ENCODE measurements around the gene TRAPPC2.
"Not testable (repeated sequence)": the region's sequence is repeated elsewhere in the genome, so short reads cannot be mapped to it uniquely, and the experiment has no call there.

The TRAPPC2 gene

DNA sequence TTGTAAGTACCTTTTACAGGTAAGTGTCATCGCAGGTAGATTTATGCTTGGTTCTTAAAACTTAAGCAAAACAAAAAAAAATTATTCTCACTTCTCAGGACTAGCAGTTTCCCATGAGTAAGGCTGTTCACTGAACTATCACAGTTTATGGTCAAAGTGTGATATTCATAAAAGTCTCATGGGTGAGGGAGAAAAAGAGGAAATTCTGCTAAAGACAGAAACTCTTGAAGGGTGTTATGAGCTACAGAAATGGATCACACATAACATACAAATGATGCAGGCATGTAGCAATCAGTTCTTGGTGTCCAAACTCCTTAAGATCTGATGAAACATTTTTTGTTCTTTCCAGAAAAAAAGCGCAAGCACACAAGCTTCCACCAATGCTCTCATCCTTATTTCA, 37.0 kb downstream of the TRAPPC2 start:
- no peak for DNase-seq

DNA sequence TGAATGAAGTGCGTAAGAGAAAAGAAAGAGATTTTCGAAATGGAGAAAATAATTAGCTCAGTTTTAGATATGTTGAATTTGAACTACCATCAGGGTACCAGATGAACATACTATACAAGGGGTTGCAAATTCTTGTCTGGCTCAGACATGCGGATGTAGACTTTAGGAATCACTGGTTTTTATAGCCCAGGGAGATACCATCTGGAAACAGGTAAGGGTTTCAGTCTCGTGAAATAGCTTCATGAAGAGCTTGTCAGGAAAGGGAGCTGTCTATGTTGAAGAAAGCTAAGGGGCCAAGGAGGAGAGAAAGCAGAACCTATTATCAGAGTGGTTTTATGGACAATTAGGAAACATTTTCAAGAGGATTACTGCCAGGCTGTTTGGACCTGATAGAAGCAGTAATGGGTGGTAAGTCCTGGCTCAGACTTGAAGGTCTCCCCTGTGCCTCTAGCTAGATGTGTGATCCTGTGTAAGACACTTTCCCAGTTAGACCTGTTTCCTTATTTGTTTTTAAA, 38.8 kb downstream of the TRAPPC2 start:
- no peak for DNase-seq

DNA sequence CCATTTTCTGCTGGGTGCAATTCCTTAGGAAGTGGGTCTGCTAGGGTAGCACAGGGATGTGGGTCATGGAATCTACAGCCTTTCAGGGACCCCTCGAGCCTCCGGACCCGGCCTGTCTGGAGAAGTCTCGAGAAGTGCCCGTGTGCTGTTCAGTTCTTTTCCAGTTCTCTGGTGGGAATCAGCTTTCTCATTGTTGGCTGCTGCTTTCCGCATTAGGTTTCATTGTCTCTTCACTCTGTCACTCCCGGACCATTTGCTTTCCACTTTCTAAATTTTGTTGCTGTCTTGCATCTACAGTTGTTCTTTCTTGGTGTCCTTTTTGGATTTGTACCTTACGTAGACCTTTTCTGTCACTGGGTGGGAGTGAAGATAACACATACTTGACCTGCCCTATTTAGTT, 39.4 kb downstream of the TRAPPC2 start:
- DNase-seq, result no peak

DNA sequence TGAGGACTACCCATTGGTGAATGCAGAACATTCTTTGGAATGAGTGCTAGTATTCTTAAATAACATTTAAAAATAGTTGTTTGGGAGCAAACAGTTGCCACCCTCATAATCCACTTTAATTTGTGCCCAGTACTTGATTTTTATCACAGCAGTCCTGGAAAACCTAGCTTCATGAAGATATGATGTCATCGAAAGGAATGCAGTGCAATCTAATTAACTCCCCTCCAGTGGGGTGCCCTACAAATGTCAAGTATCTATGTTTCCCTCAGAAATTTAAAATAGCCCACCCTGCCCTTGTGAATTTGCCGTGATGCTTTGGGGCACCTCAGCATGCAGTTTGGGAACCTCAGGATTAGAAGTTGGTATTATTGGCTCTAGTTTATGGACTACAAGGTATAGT, 40.1 kb downstream of the TRAPPC2 start:
- no peak for DNase-seq

DNA sequence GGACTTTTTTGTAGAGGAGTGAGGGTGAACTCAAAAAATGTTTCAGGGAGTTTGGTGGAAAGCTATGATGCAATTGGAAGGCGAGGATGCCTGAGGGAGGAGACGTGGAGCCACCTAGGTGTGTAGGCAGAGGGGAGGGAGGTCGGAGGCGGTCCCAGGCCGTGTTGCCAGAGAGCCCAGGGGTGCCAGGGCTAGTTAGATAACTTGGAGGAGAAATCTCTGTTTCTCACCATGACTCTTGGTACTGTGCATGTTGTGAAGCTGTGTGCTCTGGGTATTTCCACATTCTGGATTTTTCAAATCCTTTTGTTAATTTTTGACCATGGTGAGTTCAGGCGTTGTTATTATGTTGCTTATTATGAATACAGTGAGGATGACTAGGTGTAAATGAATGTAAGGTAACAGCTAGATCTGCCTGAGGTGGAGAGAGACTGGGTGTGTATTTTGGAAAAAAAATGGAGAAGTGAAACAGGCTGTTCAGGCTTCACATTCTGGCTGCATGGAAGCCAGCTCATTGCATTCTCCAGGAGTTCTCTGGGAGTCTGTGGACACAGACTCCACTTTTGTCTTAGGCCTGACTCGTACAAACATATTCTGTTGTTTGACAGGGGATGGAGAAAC, 41.0 kb downstream of the TRAPPC2 start:
- DNase-seq, result no peak

DNA sequence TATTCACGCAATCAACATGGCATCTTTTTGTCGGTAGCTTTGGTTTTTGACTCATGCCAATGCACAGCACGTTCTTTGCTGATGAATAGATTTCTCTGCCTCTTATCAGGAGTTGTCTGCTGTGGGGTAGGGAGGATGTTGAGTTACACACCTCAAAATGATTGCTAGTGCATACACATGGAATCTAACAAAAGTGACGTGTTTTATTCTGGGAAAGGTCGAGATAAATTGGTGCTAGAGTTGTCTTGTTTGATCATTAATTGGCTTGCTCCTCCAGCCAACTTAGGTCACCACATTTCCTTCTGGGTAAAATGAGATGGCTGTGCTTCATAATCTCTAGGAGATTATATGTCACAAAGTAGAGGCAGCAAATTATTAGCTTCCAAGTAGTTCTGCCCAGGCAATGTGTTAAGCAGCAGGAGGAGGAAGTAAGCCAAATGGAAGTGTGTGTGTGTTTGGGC, 41.6 kb downstream of the TRAPPC2 start:
- DNase-seq, result no peak

DNA sequence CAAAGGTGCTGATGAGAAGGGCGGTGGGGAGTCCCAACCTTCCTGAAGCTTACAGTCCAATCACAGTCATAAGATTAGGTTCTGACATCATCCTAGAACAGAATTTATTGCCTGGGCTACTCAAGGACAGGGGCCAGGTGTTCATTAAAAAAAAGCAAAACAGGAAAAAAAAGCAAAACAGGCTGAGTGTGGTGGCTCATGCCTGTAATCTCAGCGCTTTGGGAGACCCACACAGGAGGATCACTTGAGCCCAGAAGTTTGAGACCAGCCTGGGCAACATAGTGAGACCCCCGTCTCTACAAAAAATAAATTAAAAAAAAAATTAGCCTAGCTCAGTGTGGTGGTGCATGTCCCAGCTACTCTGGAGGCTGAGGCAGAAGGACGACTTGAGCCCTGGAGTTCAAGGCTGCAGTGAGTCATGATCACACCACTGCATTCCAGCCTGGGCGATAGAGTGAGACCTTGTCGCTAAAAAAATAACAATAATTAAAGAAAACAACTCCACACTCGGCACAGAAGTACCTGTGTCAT, 42.5 kb downstream of the TRAPPC2 start:
- no peak for DNase-seq

DNA sequence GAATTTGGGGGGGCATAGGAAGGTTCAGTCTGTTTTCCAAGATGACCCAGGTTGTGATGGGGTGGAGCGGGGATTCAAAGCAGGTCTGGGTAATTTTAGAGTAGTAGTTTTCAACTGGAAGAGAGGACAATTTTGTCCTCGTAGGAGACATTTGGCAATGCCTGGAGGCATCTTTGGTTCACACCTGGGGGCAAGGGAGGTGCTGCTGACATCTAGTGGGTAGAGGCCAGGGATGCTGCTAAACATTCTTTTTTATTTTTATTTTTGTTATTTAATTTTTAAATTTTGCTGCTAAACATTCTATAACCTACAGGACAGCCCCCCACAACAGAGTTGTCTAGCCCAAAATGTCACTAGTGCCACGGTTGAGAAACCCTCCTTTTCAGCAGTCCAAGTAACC, 43.6 kb downstream of the TRAPPC2 start:
- no peak for DNase-seq

DNA sequence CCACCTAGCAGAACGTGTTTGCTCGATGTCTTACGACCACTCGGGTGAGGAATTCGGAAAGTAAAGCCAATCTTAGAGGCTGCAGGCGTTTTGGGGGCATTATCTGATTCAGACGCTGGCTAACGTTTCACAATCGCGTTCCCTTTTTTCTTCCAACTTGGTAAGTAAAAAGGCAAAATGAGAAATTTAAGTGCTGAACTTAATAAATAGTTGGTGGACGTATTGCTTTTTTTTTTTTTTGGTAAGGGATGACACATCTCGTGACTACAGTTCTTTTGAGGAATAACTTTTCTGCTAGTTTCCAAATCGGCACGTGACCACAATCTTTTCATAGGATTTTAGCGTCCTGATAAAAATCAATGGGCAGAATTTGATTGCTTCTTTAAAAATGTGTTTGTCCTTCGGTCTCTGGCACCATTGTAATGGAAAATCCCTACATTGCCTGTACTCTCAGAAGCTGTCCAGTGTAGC, 44.6 kb downstream of the TRAPPC2 start:
- DNase-seq, result no peak

DNA sequence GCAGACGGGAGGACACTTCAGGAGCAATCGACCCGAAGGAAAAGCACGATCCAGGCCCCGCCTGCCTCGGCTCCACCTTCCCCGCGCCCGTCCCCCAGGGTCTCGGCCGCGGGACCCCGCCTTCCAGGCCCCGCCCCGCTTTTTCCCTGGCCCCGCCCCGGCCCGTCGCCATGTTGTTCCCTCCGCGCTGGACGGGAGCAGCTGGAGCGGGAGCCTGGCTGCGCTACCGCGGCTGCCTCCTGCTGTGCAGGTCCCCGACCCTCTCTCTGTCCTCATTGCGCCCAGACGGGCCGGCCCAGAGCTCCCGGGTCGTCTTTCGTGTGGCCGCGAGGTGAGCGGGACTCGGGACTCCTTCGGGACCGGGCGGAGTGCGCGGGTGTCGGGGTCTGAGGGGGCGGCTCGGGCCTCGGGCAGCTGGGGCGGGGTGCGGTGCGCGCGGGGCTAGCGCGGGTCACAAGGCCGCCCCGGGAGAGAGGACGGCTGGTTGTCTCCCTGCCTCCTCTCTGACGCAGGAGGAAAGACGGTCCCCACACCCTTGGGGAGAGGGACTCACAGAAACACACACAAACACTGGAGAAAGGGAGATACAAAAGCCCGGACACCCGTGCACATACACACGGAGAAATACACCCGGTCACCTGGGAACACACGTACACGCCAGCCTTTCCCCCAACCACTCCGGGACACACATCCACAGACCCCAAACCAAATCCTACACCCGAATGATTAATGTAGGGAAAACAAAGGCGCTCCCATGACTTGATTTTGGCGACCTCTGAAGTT, 45.3 kb downstream of the TRAPPC2 start, which contains the start of gene RAB9A:
TSS of gene RAB9A (plus strand) at position 171 of the 783 bp plus-strand sequence. CDS start 19,619 bp downstream, outside the sequence.
- peak; percentile 86 for DNase-seq

DNA sequence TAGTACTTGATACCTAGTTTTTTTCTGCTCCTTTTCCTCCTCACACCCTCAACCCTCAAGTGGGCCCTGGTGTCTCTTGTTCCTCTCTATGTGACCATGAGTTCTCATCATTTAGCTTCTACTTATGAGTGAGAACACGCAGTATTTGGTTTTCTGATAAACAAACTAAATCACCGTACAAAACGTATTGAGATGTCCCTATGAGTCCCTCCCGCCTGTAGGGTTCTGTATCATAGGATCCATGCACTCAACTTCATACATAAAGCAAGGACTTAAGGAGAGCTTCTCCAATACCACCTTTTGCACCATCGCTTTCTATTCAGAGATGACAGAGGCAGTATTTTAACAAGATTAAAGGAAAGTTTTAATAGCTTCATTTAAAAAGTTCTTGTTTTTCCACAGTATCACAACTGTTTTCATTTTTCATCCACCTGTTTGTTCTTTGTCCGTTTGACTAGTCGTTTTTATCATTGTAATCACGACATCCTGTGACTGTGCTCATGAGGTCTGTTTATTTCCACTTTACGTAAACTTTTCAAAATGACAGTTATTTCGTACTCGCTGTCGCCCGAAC, 45.9 kb downstream of the TRAPPC2 start:
- peak; percentile 25 for DNase-seq

DNA sequence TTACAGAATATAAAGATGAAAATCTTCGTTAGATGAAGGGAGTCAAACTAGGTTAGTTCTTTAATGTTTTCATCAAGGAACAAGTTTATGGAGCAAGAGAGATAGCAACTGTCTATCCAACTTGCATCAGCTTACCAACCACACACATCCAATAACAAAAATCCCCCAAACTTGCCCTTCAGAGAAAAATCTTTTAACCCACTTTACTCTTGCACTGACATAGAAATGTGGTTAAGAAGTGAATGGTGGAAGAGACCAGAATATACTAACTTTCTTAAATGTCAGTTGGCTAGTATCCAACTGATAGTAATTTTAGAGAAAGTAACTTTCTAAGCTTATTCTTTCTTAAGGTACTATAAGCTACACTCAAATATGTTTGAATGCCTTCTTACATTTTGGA, 47.2 kb downstream of the TRAPPC2 start:
- DNase-seq, result no peak

DNA sequence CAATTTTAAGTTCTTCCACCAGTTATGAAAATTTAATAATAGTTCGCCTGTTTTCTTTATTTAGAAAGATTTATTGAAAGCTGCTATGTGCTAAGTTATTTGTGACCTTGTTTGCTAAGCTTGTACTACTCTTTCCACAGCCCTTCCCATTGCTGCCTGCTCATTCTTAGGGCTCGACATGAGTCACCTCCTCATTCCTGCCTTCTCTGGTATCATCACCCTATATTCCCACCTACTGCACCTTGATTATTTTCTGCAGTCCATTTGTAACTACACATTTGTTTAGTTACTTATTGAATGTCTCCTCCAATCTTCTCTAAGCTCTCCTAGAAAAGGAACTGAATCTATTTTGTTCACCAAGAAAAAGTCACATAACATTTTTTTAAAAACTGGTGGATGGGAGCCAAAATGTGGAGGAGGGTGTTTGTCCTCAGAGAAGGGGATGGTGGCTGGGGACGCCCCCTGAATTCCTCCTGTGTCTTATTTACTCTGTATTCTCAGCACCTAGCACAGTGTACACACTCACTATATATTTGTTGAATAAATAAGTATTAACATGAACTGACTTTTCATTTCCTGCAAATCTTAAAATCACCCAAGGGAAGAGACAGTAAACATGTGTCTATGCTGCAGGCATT, 49.2 kb downstream of the TRAPPC2 start:
- DNase-seq, result no peak

DNA sequence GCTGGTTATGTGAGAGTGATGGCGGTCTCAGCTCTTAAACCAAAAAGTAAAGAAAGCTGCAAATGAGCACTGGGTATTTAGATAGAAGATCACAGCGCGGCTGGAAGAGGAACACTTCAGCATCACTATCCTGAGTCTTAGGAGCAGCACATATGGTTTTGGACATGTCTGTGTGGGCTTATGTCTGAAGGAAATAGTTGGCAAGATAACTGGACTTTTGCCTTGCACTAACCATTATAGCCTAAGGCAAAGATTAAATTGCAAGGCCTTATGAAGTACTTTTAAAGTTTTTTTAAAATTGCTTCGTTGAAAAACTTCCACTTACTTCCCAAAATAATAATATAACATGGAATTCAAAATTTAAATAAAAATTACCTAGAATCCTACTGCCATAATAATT, 50.1 kb downstream of the TRAPPC2 start:
- DNase-seq, result no peak

DNA sequence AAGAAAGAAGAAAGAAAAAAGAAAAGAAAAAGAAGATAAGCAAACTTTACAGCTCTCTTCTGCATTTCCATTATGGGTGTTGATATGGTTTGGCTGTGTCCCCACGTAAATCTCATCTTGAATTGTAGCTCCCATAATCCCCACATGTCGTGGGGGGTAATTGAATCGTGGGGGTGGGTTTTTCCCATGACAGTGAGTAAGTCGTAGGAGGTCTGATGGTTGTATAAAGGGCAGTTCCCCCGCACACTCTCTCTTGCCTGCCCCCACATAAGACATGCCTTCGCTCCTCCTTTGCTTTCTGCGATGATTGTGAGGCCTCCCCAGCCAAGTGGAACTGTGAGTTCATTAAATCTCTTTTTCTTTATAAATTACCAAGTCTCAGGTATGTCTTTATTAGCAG, 52.8 kb downstream of the TRAPPC2 start:
- DNase-seq, result no peak

DNA sequence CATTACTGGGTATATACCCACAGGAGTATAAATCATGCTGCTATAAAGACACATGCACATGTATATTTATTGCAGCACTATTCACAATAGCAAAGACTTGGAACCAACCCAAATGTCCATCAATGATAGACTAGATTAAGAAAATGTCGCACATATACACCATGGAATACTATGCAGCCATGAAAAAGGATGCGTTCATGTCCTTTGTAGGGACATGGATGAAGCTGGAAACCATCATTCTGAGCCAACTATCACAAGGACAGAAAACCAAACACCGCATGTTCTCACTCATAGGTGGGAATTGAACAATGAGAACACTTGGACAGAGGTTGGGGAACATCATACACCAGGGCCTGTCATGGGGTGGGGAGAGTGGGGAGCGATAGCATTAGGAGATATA, 54.7 kb downstream of the TRAPPC2 start:
- not testable (repeated sequence) for DNase-seq

DNA sequence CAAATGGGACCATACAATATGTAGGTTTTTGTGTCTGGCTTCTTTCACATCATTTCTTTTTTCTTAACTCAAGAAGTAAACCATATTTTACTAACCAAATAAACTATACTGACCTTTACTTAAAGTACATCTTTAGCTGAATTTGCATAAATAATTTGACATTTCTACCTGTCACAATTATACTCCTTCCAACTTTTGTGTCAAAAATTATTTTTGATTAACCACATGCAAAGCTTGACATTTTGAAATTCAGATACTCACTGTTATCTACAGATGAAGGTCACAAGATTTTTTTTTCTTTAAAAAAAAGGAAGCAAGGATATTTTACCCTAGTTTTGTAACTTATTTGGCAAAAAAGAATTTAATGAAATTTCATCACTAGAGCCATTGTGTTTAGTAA, 57.5 kb downstream of the TRAPPC2 start:
- DNase-seq, result no peak

DNA sequence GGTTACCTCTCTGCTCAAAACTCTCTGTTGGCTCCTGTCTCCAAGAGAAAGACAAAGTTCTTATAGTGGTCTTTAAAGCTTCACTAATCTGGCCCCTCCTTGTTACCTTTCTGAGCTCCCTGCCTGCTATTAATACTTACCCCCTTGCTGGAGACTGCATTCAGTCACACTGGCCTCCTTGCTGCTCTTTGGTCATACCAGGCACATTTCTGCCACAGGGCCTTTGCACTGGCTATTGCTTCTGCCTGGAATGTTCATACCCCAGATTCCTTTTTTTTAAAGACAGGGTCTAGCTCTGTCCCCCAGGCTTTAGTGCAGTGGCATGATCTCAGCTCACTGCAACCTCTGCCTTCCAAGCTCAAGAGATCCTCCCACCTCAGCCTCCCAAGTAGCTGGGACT, 61.4 kb downstream of the TRAPPC2 start:
- no peak for DNase-seq

DNA sequence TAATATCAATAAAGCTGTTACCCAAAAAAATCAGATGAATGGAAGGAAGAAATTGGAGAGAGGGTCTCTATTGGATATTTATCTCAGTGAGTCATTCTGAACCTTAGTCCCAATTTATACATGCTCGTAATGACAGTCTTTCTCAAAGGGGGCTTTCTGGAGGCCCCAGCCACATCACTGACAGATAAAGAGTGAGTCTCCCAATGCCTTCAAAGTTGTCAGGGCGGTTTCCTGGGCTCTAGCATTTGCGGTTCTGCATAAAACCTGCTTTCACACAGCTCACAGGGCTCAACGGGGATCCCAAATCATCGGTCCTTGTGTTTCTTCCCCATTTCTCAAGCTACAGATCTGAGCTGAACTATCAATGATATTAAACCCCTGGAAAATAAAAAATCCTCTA, 64.2 kb downstream of the TRAPPC2 start:
- DNase-seq, result no peak

DNA sequence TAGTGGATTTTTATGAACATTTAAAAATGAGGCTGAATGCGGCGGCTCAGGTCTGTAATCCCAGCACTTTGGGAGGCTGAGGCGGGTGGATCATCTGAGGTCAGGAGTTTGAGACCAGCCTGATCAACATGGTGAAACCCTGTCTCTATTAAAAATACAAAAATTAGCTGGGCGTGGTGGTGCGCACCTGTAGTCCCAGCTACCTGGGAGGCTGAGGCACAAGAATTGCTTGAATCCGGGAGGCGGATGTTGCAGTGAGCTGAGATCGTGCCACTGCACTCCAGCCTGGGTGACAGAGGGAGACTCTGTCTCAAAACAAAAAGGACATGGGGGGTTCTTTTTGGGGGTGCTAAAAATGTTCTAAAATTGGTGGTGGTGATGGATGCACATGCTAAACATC, 64.7 kb downstream of the TRAPPC2 start:
- DNase-seq, result not testable (repeated sequence)

DNA sequence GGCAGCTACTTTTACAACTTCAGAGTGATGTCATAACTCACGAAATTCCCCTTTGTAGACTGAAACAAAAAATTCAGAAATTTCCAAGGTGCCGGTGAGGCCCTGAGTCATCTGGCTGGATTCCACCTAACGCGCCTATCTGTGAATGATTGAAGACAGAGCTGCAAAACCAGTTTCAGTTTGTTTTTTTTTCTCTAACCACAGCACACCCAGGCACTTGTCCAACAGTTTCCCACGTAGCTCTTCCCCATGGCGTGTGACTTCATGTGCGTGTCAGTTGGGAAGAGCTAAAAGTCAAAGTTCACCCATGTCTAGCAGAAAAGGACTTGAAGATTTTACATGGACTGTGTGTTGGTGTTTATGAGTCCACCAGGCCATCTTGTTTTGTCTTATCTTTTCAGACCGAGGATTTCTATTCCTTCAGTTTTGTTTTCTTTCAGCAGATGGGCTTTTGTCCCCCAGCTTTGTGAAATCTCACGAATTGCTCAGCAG, 65.1 kb downstream of the TRAPPC2 start:
- DNase-seq, result peak; percentile 42

DNA sequence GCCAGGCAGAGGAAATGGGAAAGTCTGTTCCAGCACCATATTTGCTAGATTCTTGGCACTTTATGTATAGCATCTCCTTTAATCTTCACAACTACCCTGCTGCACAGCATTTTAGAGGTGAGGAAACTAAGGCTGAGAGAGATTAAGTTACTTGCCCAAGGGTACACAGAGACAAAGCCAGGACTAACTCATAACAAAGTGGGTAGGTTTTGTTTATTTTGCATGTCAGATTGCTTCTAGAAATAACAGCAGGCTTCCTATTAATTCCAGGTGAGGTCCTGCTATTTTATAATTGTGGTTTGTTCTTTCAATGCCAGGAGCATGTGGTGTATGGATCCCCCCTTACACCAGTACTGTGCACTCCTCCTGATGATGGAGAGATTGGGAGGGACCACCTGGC, 66.5 kb downstream of the TRAPPC2 start:
- no peak for DNase-seq

DNA sequence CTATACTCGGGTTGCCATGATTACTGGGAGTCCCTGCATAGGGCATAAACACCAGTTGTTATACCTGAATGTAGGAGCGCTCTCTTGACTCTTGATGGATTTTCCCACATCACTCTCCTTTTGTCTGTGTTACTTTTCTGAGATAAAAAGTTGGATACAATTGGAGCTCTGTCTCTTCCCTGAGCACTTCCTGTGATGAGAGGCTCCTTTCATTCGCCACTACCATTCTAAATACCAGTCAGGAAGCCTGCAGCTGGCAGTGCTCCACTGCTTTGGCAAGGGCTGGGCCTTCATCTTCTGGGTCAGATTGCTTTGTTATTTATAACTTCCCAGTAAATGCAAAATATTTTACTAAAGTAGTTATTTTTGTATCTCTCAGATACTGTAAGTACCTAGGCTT, 67.6 kb downstream of the TRAPPC2 start:
- DNase-seq, result no peak

Data from NCI-H345 (cell line).